RWPE2 (cell line): ENCODE data around the gene DSTN.

Experiments
- ATAC-seq: fragments of 200-7000 bp; cut with Tn5 transposase; 3 replicates; pipeline ENCODE4 v1.9.1; 2021; ENCODE audit warnings: low read depth
- DNase-seq: peaks from one replicate; pipeline ENCODE4 v3.0.0-alpha.2; 2020; ENCODE audit warnings: low spot score
- H3K27ac ChIP-seq: fragments of 450-650 bp; 2 replicates; pipeline ENCODE4 v1.5.1; 2017; ENCODE audit warnings: mild to moderate bottlenecking; ENCODE audit not compliant: poor library complexity, severe bottlenecking
- H3K27me3 ChIP-seq: fragments of 250-450 bp; sonication (Bioruptor Pico); 2 replicates; pipeline ENCODE4 v1.5.1; 2021; ENCODE audit warnings: mild to moderate bottlenecking, moderate library complexity; ENCODE audit not compliant: insufficient read depth, poor library complexity, severe bottlenecking
- H3K36me3 ChIP-seq: fragments of 250-450 bp; sonication (Bioruptor Pico); 2 replicates; pipeline ENCODE4 v1.5.1; 2020; ENCODE audit warnings: low read depth, mild to moderate bottlenecking, moderate library complexity
- H3K4me1 ChIP-seq: fragments of 250-450 bp; sonication (Bioruptor Pico); 2 replicates; pipeline ENCODE4 v1.5.1; 2021; ENCODE audit warnings: mild to moderate bottlenecking, moderate library complexity; ENCODE audit not compliant: insufficient read depth, poor library complexity, severe bottlenecking
- H3K4me3 ChIP-seq: fragments of 250-450 bp; sonication (Bioruptor Pico); 2 replicates; pipeline ENCODE4 v1.5.1; 2021; ENCODE audit warnings: mild to moderate bottlenecking, moderate library complexity; ENCODE audit not compliant: severe bottlenecking
- H3K9me3 ChIP-seq: fragments of 250-450 bp; sonication (Bioruptor Pico); 2 replicates; pipeline ENCODE4 v1.5.1; 2021; ENCODE audit warnings: mild to moderate bottlenecking, moderate library complexity; ENCODE audit not compliant: severe bottlenecking
- TF ChIP-seq, protein P1 (sequence below): fragments of 450-650 bp; IDR thresholded peaks from one replicate; pipeline ENCODE4 v1.5.1; 2017; ENCODE audit warnings: mild to moderate bottlenecking, moderate library complexity; ENCODE audit not compliant: poor library complexity, severe bottlenecking

DSTN gene

DNA sequence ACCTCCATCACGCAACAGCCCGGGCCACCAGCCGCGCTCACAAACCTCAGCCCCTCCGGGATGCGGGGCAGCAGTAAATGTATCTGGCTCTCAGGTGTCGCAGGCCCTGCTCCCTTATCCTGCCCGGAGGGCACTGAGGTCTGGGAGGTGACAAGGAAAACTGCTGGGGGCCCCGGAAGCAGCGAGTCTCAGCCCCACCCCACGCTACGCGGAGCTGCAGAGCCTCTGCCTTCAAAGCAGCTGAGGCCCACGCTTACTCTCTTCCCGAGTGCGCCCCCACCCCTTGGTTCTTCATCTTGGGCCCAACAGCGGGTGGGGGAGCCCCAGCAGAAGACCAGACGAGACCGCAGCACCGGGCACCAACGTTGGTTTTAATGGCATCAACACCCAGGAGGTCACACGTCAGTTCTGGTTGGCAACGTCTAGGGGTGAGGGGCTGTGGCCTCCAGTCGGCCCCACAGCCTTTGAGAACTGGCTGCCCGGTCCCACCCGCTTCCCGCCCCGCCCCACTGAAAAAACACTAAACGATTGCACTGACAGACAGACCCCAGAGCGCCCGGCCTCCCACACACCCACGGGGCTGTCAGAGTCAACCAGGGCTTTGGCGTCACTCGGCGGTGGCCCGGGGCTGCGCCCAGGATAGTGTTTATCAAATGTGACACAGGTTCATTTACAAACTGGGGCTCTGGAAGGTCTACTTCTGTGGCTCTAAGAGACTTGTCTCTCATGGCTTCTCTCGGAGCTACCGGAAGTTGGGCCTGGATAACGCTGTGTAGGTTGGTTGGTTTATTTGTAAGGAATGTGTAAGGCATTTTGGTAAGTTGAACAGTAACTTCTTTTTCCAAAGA lies 43.7 kb downstream of the DSTN start:
- H3K4me1 ChIP-seq: peaks cover 4% of the 10 kb centered on the region
- no peaks in the 10 kb centered on the region for H3K27me3 ChIP-seq
- no peak overlapping the region for H3K27ac ChIP-seq
- TF ChIP-seq, protein P1, sequence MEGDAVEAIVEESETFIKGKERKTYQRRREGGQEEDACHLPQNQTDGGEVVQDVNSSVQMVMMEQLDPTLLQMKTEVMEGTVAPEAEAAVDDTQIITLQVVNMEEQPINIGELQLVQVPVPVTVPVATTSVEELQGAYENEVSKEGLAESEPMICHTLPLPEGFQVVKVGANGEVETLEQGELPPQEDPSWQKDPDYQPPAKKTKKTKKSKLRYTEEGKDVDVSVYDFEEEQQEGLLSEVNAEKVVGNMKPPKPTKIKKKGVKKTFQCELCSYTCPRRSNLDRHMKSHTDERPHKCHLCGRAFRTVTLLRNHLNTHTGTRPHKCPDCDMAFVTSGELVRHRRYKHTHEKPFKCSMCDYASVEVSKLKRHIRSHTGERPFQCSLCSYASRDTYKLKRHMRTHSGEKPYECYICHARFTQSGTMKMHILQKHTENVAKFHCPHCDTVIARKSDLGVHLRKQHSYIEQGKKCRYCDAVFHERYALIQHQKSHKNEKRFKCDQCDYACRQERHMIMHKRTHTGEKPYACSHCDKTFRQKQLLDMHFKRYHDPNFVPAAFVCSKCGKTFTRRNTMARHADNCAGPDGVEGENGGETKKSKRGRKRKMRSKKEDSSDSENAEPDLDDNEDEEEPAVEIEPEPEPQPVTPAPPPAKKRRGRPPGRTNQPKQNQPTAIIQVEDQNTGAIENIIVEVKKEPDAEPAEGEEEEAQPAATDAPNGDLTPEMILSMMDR: no peak
- peaks cover 9% of the 10 kb centered on the region for H3K36me3 ChIP-seq
- H3K4me3 ChIP-seq: no peak overlapping the region
- ATAC-seq (no peak), DNase-seq (peak; percentile 63)
- no peaks in the 10 kb centered on the region for H3K9me3 ChIP-seq

DNA sequence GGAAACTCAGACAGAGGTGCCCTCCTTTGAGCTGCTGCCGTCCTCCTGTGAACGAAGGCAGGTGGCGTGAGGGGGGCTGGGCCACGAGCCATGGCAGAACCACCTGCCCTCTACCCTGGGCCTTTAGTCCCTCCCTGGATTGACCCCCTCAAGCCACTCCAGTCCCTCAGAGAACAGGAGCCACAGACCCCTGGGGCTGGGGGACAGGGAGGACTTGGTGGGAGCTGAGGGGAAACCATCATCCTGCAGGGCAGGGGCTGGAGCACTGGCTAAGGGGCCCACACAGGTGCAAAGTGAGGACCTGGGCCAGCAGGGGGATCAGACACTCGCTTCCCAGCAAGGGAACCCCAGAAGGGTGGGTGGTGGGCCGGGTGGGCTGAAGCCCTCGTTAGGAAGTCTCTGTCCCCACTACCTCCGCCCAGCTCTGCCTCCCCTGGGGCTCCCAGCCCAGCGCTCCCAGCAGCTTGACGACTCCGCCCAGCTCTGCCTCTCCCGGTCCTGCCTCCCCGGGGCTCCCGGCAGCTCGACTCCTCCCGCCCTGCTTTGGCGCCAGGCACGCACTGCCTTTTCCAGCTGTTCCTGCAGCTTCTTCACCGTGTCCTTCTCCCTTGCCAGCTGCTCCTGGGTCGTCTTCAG lies 44.4 kb downstream of the DSTN start:
- ATAC-seq (peak; percentile 23; the same call in 2 of the 3 replicates), DNase-seq (peak; percentile 76)
- no peaks in the 10 kb centered on the region for H3K9me3 ChIP-seq
- TF ChIP-seq, protein P1: no peak
- H3K36me3 ChIP-seq: peaks cover 9% of the 10 kb centered on the region
- no peaks in the 10 kb centered on the region for H3K27me3 ChIP-seq
- no peak overlapping the region for H3K27ac ChIP-seq
- peaks cover 4% of the 10 kb centered on the region for H3K4me1 ChIP-seq
- H3K4me3 ChIP-seq: no peak overlapping the region

DNA sequence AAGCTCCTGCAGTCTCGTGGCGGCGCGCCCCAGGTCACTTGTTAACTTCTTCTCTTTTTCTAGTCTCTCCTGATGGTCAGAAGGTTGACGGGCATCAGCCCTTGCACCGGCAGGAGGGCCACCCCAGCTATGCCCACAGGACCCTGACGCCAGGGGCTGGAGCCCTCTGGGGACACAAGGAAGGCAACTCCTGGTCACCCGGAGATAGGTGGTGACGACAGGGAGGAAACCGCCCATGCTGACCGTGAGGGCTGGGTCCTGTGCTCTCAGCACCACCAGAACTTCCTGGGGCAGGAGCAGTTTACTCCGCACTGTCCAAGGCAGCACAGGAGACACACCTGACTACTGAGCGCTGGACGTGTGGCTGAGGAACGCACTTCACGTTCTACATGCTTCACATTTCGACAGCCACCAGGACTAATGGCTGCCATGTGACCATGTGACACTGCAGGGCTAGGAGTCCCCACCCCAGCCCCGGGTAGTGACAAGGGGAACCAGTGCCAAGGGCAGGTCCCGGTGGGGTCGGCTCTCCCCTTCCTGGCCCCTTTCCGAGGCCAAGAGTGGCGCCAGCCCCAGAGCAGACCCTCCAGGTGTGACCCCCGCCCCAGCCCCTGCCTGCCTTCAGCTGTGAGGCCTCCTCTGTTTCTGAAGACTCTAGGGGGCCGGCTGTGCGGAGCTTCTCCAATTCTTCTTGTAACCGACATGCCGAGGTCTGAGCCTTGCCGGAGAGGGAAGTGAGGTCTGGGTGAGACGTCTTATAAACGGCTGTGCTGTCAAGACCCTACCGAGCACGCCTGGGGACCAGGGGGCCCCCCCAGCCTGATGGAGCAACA lies 45.2 kb downstream of the DSTN start:
- DNase-seq: no peak

DNA sequence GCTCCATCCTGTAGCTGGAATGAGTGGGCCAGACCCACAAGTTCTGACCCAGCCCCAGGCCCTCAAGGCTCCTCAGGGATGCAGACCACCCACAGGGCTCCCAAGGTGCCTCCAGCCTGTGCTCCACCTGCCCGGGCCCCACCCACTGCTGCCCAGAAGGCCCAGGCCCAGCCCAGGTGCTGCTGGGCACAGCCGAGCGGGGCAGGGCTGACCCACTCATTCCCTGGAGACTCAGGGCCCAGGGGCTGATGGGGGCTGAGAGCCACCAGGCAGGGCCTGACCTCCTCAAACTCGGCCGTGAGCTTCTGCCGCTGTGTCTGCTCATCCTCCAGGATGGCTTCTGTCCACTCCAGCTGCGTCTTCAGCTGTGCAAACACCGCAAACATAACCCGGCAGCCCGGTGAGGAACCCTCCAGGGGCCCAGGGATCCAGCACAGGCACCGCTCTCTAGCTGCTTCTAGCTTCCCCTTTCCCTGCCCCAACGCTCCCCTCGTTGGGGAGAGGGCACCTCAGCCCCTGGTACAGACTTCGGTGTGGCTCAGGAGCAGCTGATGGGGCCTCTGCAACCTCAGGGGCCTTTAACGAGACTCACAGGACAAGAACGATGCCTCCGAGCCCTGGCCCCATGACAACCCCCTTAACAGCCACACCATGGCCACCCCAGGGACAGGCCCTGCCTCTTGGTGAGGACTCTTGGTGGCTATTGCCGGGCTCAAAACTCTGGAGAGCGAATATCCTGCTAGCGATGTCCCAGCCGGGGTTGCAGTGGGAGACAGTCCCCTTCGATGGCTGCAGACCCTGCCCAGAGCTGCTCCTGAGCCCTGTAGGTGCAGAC lies 46.0 kb downstream of the DSTN start:
- H3K36me3 ChIP-seq: peaks cover 18% of the 10 kb centered on the region

More for the DNA sequence above, 45.2 kb downstream of the DSTN start:
- peaks cover 4% of the 10 kb centered on the region for H3K4me1 ChIP-seq
- TF ChIP-seq, protein P1: no peak
- no peaks in the 10 kb centered on the region for H3K9me3 ChIP-seq
- peaks cover 15% of the 10 kb centered on the region for H3K36me3 ChIP-seq
- H3K27me3 ChIP-seq: no peaks in the 10 kb centered on the region
- H3K27ac ChIP-seq: no peak overlapping the region
- no peak overlapping the region for H3K4me3 ChIP-seq
- no peak for ATAC-seq

More for the DNA sequence above, 46.0 kb downstream of the DSTN start:
- ATAC-seq (no peak), DNase-seq (peak; percentile 68)
- TF ChIP-seq, protein P1: no peak
- Histone ChIP-seq H3K9me3 (no peaks in the 10 kb centered on the region), H3K4me3 (no peak overlapping the region), H3K27me3 (no peaks in the 10 kb centered on the region), H3K4me1 (peaks cover 4% of the 10 kb centered on the region), H3K27ac (no peak overlapping the region)
